LHCN-M2 (cell line): ENCODE results near the gene CIZ1. TPM values are rescaled to one million over a fixed set of nuclear protein-coding genes. Genes with fewer than 3 reads are reported as not detected.
"Not testable (repeated sequence)": the region's sequence is repeated elsewhere in the genome, so short reads cannot be mapped to it uniquely, and the experiment has no call there.

Source experiments
- DNase-seq: peaks from one replicate; pipeline ENCODE4 v3.0.0-alpha.2; 2012; ENCODE audit warnings: low read depth
- total RNA-seq: library from RNA; depleted of rRNA; stranded (reverse); fragments of >200 nt; gene quantifications from 2 replicates; pipeline ENCODE4 v1.2.3, GENCODE V29; 2014

Gene CIZ1
- total RNA-seq, 1 experiment from 2014 or later: 57.0 TPM

DNA sequence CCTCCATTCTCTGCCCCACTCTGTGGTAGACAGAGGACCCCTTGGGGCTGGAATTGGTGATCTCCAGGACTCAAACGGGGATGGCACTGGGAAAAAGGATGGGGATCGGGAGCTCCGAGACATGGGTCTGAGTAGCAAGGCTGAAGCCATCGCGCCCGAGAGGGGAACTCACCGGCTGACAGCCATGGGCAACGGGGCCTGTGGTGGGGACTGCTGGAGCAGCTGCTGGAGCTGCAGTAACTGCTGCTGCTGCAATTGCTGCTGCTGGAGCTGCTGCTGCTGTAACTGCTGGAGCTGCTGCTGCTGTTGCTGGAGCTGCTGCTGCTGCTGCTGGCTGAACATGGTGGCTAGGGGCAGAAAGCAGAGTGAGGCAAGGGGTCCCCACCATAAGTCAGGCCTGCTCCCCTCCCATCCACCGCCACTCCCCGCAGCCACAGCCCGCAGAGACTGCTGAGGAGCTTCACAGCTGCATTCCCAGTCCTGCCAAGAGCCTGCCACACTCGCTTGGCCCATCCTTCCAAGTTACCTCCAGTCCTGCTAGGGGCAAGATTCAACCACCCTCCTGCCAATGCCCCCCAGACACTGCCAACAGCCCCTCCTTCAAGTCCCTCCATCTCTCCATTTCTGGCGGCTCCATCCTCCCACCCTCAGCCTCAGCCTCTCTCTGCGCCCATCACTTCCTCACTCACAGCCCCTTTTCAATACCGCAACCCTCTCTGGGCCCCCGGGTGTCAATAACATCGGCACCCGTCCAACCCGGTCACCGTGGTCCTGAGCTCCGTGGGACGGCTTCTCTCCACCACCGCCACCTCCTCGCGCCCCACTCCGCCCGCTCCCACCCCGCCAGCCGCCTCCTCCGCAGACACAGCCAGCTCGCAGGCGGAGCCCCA, 611 bp downstream of the CIZ1 start:
- DNase-seq: no peak

DNA sequence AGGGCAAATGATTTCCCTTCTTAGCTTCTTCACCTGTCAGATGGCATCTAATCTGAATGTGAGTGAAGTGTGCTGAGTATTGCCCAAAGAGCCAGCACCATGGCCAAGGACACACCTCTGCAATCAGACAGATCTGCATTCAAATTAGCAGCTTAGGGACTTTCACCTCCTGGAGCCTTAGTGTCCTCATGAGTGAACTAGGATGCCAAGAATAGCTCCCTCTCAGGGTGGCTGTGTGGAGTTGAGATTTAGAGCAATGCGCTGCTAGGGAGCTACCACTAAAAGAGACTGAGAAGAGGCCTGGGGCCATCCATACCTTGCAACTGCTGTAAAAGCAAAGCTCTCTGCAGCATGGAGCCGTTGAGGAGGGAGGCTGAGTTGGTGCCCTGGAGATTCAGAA, 1.4 kb downstream of the CIZ1 start:
- no peak for DNase-seq

DNA sequence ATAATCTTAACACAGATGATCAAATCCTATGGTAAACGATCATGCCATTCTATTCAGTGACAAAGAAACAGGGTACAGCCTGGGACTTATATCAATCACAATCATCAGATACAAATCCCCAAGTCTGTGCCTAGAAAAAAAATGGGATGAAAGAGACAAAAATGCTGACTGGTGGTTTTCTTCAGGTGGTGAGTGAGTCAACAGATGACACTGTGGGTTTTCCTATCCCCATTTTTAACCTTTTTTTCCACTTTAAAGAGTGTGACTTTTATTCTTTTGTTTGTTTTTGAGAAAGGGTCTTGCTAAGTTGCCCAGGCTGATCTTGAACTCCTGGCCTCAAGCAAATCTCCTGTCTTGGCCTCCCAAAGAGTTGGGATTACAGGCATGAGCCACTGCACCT, 3.2 kb downstream of the CIZ1 start:
- no peak for DNase-seq

DNA sequence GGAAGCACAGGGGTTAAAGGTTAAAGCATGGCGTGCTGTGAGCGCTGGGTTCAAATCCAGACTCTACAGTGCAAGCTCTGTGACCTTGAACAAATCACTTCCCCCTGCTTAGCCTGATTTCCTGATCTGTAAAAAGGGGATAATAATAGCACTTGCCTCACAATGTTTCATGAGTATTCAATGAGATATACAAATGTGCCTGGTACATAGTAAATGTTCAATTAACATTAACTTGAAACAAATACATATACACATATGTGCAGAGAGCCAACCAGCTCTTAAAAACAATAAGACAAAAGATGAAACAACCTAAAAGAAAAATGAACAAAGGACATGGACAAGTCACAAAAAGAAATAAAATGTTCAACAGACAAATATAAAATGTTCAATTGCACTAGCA, 4.0 kb downstream of the CIZ1 start:
- no peak for DNase-seq

DNA sequence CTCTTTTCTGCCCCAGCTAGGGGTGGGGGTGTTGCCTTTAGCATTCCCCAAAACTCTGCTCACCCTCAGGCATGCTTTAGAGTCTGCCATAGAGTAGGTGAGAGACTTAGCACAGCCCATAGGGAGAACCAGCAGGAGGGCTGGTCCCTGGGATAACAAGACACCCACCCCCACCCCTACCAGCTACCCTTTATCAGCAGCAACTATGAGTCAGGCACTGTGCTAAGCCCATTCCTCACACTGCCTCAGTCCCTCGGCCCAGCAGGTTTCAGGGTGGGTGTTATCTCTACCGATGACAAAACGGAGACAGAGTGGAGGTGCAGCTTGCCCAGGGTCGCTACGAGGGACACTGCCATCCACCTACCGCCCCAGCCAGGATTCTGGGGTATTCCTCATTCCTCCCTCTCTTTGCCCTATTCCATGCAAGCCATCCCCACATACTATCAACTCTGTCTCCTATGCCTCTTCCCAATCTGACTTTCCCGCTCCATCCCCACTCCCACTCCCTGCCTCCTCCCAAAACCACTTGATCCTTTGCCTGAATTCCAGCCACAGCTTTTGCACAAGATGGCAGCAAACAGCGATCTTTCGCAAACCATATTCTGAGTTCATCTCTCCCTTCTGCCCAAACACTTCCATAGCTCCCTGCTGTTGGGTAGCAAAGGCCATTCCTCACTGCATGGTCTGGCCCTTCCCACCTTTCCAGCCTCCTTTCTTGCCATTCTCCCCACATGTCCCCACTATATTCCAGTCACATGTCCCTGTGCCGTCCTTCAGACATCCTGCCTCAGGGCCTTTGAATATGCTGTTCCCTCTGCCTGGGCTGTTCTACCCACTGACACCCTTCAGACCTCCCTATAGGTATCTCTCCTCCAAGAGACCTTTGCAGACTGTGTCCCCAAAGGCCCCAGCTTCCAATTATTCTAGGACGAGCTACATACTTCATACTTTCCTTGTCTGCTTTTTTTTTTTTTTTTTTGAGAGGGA, 5.1 kb downstream of the CIZ1 start:
- DNase-seq: no peak

DNA sequence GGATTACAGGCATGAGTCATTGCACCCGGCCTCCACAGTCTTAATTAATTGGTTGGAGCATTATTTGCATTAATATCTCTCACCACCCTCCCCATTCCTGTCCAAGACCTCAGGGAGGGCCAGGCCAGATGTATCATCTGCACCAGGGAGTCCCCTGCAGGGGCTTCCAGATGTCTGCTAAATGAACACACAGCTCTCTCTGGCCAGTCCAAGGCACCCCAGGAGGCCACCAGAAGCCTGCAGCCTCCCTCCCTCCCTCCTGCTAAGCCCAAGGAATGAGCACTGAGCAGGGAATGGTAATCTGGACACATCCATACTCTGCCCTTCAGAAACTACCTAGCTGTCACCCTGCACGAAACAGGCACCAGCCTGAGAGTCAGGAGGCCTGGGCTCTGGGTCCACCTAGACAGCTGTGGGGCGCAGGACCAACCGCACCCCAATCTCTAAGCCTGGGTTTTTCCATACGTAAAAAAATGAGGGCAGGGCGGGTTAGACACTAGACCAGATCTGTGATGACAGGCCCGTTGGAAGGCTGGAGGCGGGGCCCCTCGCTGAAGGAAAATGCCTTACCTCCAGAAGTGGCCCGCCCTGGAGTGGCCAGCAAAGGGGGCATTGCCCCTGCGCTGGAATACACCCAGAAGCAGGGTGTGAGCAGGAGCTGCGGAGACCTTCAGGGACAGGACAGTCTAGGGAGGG, 8.3 kb downstream of the CIZ1 start:
- no peak for DNase-seq

DNA sequence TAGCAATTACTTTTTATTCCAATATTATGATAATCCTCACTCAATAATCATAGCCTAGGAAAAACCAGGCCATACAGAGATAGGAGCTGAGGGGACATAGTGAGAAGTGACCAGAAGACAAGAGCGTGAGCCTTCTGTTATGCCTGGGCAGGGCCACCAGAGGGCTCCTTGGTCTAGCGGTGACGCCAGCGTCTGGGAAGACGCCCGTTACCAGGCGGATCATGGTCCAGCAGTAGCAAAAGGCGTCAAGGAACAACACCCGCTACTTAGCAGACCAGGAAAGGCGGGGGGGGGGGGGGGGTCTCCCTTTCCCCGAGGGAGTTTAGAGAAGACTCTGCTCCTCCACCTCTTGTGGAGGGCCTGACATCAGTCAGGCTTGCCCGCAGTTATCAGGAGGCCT, 9.9 kb downstream of the CIZ1 start:
- DNase-seq: not testable (repeated sequence)

DNA sequence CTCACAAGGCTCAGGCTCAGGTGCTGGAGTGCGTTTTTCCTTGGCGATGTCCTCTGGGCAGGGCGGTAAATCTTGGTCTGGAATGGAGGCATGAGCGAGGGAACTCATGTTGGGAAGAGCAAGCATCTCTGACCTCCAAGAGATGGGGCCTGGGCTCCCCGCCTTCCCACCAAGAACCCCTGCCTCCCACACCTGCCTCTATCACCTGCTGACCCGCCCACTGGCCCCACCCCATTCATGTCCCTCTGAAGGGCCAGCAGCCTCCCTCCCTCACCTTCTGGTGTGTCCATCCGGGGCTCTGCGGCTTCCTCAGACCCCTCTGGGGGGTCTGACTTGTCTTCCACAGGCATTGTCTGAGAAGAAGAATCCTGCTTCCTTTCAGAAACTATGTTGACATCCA, 10.9 kb downstream of the CIZ1 start:
- DNase-seq: no peak

DNA sequence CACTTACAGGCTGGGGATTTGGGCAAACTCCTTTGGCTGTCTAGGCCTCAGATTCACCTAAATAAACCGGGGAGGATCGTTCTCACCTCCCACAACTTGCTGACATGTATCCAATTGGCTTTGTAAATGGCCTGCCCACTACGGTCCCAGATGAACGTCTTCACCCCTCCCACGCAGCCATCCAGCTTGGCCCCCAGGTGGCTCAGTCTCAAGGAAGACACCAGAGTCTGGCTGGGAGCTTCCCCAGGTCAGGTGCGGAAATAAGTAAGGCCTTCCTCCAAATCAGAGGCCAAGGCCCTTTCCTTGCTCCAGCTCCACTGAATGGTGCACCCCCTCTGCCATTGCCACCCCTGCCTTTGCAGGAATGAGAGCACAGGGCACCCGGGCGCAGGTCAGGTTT, 11.4 kb downstream of the CIZ1 start:
- DNase-seq: no peak

DNA sequence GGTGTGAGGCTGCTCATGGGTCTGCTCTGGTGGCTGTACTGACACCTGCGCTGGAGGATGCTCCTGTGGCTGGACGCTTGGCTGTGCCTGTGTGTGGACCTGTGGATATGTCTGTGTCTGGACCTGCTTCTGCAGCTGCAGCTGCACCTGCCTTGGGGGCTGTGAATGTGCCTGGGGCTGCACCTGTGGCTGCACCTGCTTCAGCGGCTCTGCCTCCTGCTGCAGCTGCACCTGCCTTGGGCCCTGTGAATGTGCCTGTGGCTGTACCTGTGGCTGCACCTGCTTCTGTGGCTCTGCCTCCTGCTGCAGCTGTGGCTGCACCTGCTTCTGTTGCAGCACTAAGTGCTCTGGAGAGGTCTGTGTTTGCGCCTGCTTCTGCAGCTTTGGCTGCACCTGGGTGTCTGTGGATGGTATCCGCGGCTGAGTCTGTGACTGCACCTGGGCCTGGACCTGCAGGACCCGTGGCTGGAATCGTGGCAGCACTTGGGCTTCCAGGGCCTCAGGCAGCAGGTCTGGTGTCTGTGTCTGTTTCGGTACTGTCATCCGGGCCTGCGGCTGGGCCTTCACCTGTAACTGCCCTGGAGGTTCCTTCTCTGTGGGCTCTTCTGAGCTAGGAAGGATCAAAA, 12.5 kb downstream of the CIZ1 start:
- DNase-seq: no peak

DNA sequence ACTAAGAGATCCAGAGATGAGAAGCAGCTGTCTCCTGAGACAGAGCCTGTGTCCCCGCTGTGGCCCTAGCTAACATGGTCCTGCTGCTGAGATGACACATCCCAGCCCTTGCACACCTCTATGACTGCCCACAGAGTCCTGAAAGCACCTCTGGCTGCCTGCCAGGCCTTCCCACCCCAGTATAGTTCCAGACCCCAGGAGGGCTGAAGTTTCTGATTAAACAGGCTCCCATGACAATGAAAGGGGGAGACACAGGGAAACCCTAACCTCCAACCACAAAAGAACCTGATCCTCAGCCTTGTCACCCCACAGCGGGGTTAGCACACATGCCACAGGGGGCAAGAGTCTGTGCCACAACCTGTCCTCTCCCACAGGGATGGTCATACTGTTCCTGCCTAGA, 15.6 kb downstream of the CIZ1 start:
- DNase-seq: no peak

DNA sequence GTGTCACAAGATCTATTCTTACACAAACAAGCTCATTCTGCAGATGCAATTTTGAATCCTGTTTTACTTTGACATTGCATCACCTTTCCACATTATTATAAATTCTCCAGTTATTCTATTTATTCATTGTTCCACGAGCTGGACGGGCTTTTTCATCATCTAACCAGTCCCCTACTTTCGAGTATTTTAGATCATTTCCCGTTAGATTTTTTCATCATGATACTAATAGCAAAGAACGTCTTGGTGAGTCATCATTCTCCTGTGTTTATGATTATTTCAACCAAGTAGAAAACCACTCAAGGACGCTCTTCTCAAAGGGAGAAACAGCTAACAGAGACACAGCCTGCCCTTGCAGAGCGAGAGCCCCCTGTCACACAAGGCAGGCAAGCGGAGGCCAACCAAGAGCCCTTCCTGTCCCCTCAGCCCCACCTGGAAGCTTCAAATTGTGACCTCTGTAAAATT, 16.2 kb downstream of the CIZ1 start:
- no peak for DNase-seq

DNA sequence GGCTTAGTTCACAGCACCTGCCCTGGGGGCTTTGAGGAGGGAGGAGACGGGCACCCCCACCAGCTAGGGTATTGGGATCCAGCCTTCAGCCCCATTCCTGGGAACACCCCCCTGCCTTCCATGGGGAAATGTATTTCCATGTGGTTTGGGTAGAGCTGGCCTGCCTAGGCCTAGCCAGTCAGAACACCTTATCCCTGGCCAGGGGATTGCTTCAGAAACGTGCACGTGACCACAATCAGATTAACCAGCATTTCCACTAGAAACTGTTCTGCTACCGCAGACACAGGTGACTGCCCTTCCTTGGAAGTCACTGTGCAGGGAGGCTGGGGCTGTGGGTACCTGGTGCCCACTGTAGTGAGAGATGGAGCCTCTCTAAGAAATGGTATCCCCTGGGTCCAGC, 17.3 kb downstream of the CIZ1 start:
- DNase-seq: no peak

DNA sequence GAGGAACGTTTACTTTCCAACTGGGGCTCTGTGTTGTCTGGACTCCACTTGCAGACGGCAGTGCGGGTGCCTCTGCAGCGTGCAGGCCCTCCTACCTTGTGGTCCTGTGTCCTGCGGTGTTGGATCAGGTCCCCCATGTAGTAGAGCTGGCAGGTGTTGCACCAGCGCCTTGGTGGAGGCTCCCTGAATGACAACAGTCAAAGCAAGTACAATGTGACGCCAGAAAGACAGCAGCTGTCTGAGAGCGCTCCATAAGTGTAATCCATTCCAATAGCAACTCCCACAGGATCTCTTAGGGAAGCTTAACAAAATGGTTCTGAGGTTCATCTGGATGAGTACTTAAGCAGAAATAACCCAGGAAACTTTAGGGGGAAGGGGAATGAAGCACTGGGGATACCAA, 21.4 kb downstream of the CIZ1 start:
- DNase-seq: no peak

DNA sequence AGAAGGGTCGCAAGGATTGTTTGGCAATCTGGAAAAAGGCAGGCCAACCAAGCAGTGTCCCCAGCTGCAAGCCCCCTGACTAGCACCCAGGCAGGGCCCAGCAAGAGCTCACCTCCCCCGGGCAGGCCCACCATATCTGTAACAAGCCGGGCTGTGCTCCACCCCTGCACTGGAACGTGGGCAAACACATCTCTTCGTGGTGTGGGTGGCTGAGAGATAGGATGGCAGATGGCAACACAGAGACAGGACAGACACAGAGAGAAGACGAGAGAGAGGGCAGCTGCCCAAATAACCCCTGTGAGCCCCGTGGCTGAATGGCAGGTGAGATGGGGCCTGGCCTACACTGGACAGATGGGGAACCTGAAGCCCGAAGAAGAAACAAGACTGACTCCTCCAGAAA, 21.9 kb downstream of the CIZ1 start:
- no peak for DNase-seq

DNA sequence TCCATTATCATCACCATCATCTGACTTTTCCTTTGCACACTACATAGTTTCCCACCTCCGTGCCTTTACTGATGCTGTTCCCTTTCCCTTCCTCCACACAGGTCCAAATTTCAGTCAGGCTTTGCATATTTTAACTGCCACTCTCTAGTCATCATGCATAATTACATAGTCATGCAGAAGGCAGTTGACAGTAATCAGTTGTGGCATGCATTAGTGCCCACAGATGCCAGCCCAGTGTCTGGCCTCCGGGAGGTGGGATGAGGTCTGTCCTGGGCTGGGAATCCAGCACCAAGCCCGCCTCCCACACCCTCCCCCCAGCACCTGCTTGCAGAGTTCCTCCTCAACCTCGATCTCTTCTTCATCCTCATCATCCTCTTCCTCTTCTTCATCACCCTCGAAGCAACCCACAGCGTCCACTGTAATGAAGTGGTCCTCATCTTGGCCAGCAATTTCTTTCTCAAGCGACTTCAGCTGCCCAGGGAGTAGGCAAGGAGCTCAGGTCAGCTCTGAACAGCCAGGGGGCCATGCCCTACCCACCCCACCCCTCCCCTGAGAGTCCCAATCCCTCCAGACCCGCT, 22.6 kb downstream of the CIZ1 start:
- DNase-seq: no peak

DNA sequence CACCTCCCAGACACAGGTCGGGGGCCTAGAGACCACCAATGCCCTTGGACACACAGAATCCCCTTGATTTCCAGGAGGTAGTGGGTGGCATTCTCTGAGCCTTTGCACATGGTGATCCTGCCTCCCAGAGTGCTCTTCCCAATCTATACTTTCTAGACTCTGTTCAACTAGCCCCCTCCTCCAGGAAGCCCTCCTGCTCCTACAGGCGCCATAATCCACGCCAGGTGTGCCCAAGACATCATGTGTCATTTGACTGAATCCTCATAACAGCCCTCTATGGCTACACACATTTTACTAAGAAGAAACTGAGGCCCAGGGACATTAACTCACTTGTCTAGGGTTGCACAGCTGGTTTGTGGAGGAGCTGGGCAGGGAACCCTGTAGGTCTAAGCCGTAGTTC, 24.2 kb downstream of the CIZ1 start:
- no peak for DNase-seq

DNA sequence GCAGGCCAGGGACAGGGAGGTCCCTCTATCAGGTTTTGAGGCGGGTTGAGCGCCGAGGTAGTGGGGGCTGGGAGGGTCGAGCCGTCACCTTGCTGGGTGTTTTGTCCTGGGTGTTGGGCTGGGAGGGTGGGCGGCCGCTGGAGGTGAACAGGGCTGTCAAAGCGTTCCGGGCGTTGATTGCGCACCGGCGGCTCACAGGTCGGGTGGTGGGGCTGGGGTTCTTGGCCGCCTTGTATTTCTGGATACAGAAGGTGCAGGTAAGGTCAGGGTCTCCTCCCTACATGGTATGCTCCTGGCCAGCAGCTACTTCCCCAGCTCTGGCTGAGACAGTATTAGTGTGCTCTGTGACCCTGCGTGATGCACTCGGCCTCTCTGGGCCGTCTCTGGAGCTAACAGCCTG, 25.2 kb downstream of the CIZ1 start:
- no peak for DNase-seq

DNA sequence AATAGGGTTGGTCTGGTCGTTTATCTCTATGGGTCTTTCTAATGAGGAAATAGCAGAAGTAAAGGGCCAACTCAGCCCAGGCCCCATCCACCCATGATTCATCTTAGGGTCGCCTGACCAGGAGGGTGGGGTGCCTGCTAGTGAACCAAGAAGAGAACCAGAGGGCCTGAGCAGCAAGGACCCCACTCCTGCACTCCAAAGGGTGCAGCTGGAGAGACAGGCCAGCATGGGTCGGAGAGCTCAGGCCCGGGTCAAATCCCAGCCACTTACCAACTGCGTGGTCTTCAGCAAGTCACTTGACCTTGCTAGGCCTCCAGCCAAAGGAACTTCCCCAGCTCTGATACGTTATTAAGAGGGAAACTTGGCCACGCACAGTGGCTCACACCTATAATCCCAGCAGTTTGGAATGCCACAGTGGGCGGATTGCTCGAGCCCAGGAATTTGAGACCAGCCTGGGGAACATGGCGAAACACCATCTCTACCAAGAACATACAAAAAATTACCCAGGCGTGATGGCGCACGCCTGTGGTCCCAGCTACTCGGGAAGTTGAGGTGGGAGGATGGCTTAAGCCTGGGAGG, 27.0 kb downstream of the CIZ1 start:
- DNase-seq: no peak

DNA sequence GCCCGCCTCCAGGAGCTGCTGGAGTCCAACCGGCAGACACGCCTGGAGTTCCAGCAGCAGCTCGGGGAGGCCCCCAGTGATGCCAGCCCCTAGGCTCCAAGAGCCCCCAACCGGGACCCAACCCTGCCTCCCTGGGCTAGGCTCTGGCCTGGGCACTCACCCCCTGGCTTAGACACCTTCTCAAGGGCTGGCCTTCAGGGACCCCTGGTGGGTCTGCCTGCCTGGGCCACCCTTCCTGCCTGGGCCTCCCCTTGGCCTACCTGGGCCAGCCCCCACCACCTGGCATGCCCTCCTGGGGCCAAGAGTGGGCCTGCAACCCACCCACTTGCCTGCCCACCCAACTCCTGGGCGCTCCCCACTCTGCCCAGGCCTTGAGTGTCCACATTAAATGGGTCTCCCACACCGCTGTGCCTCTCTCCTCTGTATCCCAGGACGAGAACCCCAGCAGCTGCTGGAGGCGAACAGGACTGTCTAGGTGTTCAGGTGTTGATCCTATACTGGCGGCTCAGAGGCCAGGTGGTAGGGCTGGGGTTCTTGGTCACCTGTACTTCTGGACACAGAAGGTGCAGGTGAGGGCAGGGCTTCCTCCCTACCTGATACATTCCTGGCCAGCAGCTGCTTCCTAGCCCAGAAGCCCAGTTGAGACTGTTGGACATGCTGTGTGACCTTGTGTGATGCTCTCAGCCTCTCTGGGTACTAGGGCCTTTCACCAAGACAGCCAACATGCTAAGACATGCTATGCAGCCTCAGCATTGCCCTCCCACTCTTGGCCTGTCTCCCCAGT, 27.7 kb downstream of the CIZ1 start:
- no peak for DNase-seq
